Measurements from ENCODE around the gene CDH16.
"Not testable (repeated sequence)": the region's sequence is repeated elsewhere in the genome, so short reads cannot be mapped to it uniquely, and the experiment has no call there.

The CDH16 gene

GRCh38 chr16:66872559-66872942, 46.1 kb downstream of the CDH16 start:
- DNase-seq (ENCODE audit: low read depth) = no peak

- DNase-seq (ENCODE audit: low read depth) = no peak
Measured at GRCh38 chr16:66871840-66872239, 46.8 kb downstream of the CDH16 start.

GRCh38 chr16:66871363-66871762, 47.3 kb downstream of the CDH16 start:
- not testable (repeated sequence) for DNase-seq (ENCODE audit: low read depth)

DNA sequence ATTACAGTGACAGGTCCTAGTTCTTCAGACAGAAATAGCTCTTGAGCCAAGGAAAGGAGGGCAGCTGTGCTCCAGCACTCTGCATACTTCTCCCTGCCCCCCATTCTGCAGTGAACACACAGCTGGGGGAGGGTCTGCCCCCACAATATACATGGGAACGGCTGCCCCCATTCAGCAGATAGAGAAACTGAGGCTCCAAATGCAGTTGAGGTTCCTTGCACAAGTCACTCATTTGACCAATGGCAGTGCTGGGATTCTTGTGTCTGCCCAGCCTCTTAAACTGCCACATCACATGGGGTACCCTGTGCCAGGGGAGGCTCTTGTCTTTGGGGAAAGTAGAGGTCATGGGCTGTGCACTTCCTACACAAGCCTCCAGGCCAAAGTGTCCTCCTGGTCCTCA, 49.3 kb downstream of the CDH16 start:
- DNase-seq (ENCODE audit: low read depth) = no peak

- no peak for DNase-seq (ENCODE audit: low read depth)
Measured at GRCh38 chr16:66863707-66864106, 55.0 kb downstream of the CDH16 start.

GRCh38 chr16:66862023-66862520, 56.6 kb downstream of the CDH16 start:
- no peak for DNase-seq (ENCODE audit: low read depth)

DNA sequence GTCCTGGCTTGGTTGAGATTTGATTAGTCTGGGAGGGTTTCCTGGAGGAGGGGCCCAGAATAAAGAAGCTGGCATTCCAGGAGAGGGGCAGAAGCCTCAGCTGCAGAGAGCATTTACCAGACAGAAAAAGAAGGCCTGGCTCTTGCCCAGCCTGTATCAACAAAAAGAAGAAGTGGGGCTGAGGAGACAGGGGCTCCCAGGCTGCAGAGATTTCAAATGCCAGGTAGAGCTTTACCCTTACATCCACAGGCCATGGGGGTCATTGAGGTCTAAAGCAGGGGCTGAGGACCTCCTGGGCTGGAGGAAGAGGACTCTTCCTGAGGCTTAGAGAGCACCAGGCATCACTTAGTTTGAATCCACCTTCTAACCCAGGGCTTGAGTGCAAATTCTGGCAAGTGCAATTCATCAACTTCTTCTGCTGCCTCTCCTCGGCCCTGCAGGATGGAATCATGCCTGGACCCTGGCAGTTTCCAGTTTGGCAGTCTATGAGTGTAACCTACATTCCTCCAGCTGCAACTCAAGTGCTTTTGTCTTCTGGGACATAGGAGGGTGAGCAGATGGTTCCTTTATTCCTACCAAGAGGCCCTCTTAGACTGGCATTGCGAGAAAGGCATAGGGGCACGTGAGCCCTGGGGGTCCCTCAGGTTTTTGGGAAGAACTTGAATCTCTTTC, 59.2 kb downstream of the CDH16 start:
- DNase-seq (ENCODE audit: low read depth) = no peak

DNA sequence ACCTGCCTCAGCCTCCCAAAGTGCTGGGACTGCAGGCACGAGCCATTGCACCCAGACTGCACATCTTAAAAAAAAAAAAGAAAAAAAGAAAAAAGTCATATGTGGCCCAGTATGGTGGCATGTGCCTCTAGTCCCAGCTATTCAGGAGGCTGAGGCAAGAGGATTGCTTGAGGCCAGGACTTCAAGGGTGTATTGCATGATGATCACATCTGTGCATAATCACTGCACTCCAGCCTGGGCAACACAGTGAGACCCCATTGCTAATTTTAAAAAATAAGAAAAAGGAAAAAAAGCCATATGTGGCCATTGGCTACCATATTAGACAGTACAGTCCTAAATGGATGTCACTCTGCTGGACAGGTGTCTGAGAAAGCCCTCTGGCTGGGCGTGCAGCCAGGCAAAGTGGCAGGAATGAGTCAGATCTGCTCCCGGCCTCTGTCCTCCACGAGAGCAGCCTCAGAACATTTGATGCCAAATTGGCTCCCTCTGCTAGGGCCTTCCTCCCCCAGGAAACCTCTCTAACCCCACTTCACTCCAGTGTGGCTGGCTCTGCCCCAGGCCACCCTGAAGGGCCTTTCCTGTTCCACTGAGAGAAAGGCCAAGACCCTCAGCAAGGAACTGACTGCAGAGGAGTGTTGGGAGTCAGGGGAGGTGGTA, 59.8 kb downstream of the CDH16 start:
- no peak for DNase-seq (ENCODE audit: low read depth)
